Activated CD4-positive, alpha-beta memory T cell treated with anti-CD3 and anti-CD28 coated beads for 36 hours (primary cell): Measurements from ENCODE around the gene THAP3. TPM values are rescaled to one million over a fixed set of nuclear protein-coding genes. Genes with fewer than 3 reads are reported as not detected.
A peak's percentile ranks its signal among the peaks of the same experiment; 100 is the strongest.

Experiments used
- CTCF ChIA-PET: fragments of 350-600 bp; sonication (Branson Sonifier 250); formaldehyde crosslinking; loops from one replicate; lab custom pipeline; 2021; ENCODE audit warnings: antibody characterized with exemption, inconsistent platforms; lab: Charles Lee
- POLR2A ChIA-PET: fragments of 350-600 bp; sonication (Branson Sonifier 250); formaldehyde crosslinking; loops from one replicate; lab custom pipeline; 2021; ENCODE audit warnings: antibody characterized with exemption; lab: Charles Lee
- DNase-seq: peaks from one replicate; pipeline ENCODE4 v3.0.0-alpha.2; 2020
- H3K27ac Mint-ChIP-seq: one replicate; pipeline ENCODE4 v1.8.0; 2021; ENCODE audit warnings: mixed read lengths
- H3K27me3 Mint-ChIP-seq: one replicate; pipeline ENCODE4 v1.8.0; 2021; ENCODE audit warnings: mixed read lengths
- H3K36me3 Mint-ChIP-seq: one replicate; pipeline ENCODE4 v1.8.0; 2021; ENCODE audit warnings: mixed read lengths
- H3K4me1 Mint-ChIP-seq: one replicate; pipeline ENCODE4 v1.8.0; 2021; ENCODE audit warnings: low read depth, mixed read lengths
- H3K4me3 Mint-ChIP-seq: one replicate; pipeline ENCODE4 v1.8.0; 2021; ENCODE audit warnings: mild to moderate bottlenecking, mixed read lengths
- H3K9me3 Mint-ChIP-seq: one replicate; pipeline ENCODE4 v1.8.0; 2021; ENCODE audit warnings: mixed read lengths
- intact Hi-C: fragments of 100-400 bp; cut with micrococcal nuclease; formaldehyde crosslinking; loops from one replicate; pipeline ENCODE4 v1.15.1; 2023
- total RNA-seq, 2 experiments: library from RNA; stranded (reverse); gene quantifications; one replicate each; pipeline ENCODE4 v1.2.3, GENCODE V29; 2021

Gene THAP3
- total RNA-seq, 2 experiments from 2014 or later, result 22.8 TPM

- H3K4me1 Mint-ChIP-seq, result peaks cover 23% of the 10 kb centered on the region
- ChIA-PET CTCF (interaction anchor here (1.0 kb wide), 1 partner anchor 61 kb away, joined by 3 read pairs; the partner anchor contains the start of gene NOL9), POLR2A (interaction anchor here (0.7 to 1.4 kb wide), 2 partner anchors 13 to 15 kb away, joined by 3 read pairs; no protein-coding TSS in a partner anchor)
- no peaks in the 10 kb centered on the region for H3K9me3 Mint-ChIP-seq
- intact Hi-C loops, result no loop called here
- peak overlapping the region; percentile 67 for H3K27ac Mint-ChIP-seq
- DNase-seq, result no peak
- H3K27me3 Mint-ChIP-seq, result no peaks in the 10 kb centered on the region
- H3K36me3 Mint-ChIP-seq, result peaks cover 15% of the 10 kb centered on the region
- H3K4me3 Mint-ChIP-seq, result peak overlapping the region; percentile 72
Observed at GRCh38 chr1:6614929-6615785, 9.5 kb upstream of the THAP3 start.

- Mint-ChIP-seq H3K4me3 (no peak overlapping the region), H3K9me3 (no peaks in the 10 kb centered on the region), H3K36me3 (peaks cover 28% of the 10 kb centered on the region), H3K27me3 (no peaks in the 10 kb centered on the region), H3K4me1 (peaks cover 10% of the 10 kb centered on the region), H3K27ac (no peak overlapping the region)
- CTCF ChIA-PET, result interaction anchor here (0.6 kb wide), 1 partner anchor 180 kb away, joined by 3 read pairs; no protein-coding TSS in a partner anchor
- POLR2A ChIA-PET, result no interaction called here
- no peak for DNase-seq
- intact Hi-C loops, result no loop called here
Observed at GRCh38 chr1:6619045-6619444, 5.6 kb upstream of the THAP3 start.

GRCh38 chr1:6621429-6622391 is 3.0 kb upstream of the THAP3 start:
- H3K27ac Mint-ChIP-seq, result no peak overlapping the region
- CTCF ChIA-PET, result interaction anchor here (0.7 kb wide), 1 partner anchor 24 kb away, joined by 3 read pairs; no protein-coding TSS in a partner anchor
- H3K4me1 Mint-ChIP-seq, result peaks cover 15% of the 10 kb centered on the region
- intact Hi-C loops, result no loop called here
- H3K9me3 Mint-ChIP-seq, result no peaks in the 10 kb centered on the region
- no peaks in the 10 kb centered on the region for H3K27me3 Mint-ChIP-seq
- DNase-seq, result no peak
- H3K36me3 Mint-ChIP-seq, result peaks cover 30% of the 10 kb centered on the region
- POLR2A ChIA-PET, result interaction anchor here (0.9 kb wide), 2 partner anchors 16 to 19 kb away, joined by 3 read pairs; partner anchors contain the start of gene KLHL21
- H3K4me3 Mint-ChIP-seq, result no peak overlapping the region

GRCh38 chr1:6622396-6623152 is 2.1 kb upstream of the THAP3 start:
- H3K9me3 Mint-ChIP-seq, result no peaks in the 10 kb centered on the region
- DNase-seq, result no peak
- H3K27ac Mint-ChIP-seq, result no peak overlapping the region
- H3K4me3 Mint-ChIP-seq, result no peak overlapping the region
- no peaks in the 10 kb centered on the region for H3K27me3 Mint-ChIP-seq
- intact Hi-C loops, result no loop called here
- peaks cover 21% of the 10 kb centered on the region for H3K4me1 Mint-ChIP-seq
- POLR2A ChIA-PET, result interaction anchor here (0.5 to 0.9 kb wide), 2 partner anchors 17 to 19 kb away, joined by 3 read pairs; no protein-coding TSS in a partner anchor
- peaks cover 30% of the 10 kb centered on the region for H3K36me3 Mint-ChIP-seq
- CTCF ChIA-PET, result no interaction called here

GRCh38 chr1:6623269-6623965 is 1.3 kb upstream of the THAP3 start:
- POLR2A ChIA-PET, result interaction anchor here (0.5 to 1.6 kb wide), 2 partner anchors 20 to 21 kb away, joined by 3 to 7 read pairs; partner anchors contain the start of gene KLHL21
- no peak overlapping the region for H3K27ac Mint-ChIP-seq

GRCh38 chr1:6625584-6626149 is 999 bp downstream of the THAP3 start:
- Mint-ChIP-seq H3K4me1 (peaks cover 25% of the 10 kb centered on the region), H3K27me3 (no peaks in the 10 kb centered on the region), H3K9me3 (no peaks in the 10 kb centered on the region), H3K4me3 (peak overlapping the region; percentile 91), H3K27ac (peak overlapping the region; percentile 71), H3K36me3 (peaks cover 25% of the 10 kb centered on the region)
- intact Hi-C loops, result loop anchor here (1.0 to 5.0 kb wide), 3 partner anchors 12 to 133 kb away; partner anchors contain the start of genes PHF13 and PLEKHG5
- peak; percentile 43 for DNase-seq
- POLR2A ChIA-PET, result no interaction called here
- CTCF ChIA-PET, result interaction anchor here (1.0 to 1.1 kb wide), 2 partner anchors 21 to 71 kb away, joined by 3 to 4 read pairs; partner anchors contain the start of gene NOL9

More at GRCh38 chr1:6623269-6623965, 1.3 kb upstream of the THAP3 start:
- no peak for DNase-seq
- Mint-ChIP-seq H3K36me3 (peaks cover 29% of the 10 kb centered on the region), H3K4me1 (peaks cover 25% of the 10 kb centered on the region), H3K9me3 (no peaks in the 10 kb centered on the region), H3K27me3 (no peaks in the 10 kb centered on the region), H3K4me3 (no peak overlapping the region)
- intact Hi-C loops, result no loop called here
- CTCF ChIA-PET, result interaction anchor here (1.3 kb wide), 1 partner anchor 69 kb away, joined by 5 read pairs; the partner anchor contains the start of gene NOL9

GRCh38 chr1:6627031-6627430 is 2.4 kb downstream of the THAP3 start:
- Mint-ChIP-seq H3K27me3 (no peaks in the 10 kb centered on the region), H3K36me3 (peaks cover 20% of the 10 kb centered on the region)
- intact Hi-C loops, result loop anchor here (5.0 kb wide), 1 partner anchor 135 kb away; the partner anchor contains the start of gene PLEKHG5

GRCh38 chr1:6627841-6628545 is 3.3 kb downstream of the THAP3 start:
- peak overlapping the region; percentile 6 for H3K27ac Mint-ChIP-seq
- peaks cover 25% of the 10 kb centered on the region for H3K4me1 Mint-ChIP-seq
- ChIA-PET POLR2A (no interaction called here), CTCF (interaction anchor here (1.1 to 1.2 kb wide), 2 partner anchors 26 to 142 kb away, joined by 3 read pairs; partner anchors contain the start of gene KLHL21)
- H3K36me3 Mint-ChIP-seq, result peaks cover 16% of the 10 kb centered on the region
- no peak for DNase-seq
- no peak overlapping the region for H3K4me3 Mint-ChIP-seq
- H3K27me3 Mint-ChIP-seq, result no peaks in the 10 kb centered on the region
- intact Hi-C loops, result loop anchor here (5.0 kb wide), 1 partner anchor 136 kb away; the partner anchor contains the start of gene PLEKHG5
- H3K9me3 Mint-ChIP-seq, result no peaks in the 10 kb centered on the region

More at GRCh38 chr1:6627031-6627430, 2.4 kb downstream of the THAP3 start:
- no peak for DNase-seq
- POLR2A ChIA-PET, result no interaction called here
- Mint-ChIP-seq H3K4me1 (peaks cover 25% of the 10 kb centered on the region), H3K27ac (no peak overlapping the region), H3K4me3 (peak overlapping the region; percentile 62), H3K9me3 (no peaks in the 10 kb centered on the region)
- CTCF ChIA-PET, result interaction anchor here (1.0 kb wide), 1 partner anchor 104 kb away, joined by 3 read pairs; no protein-coding TSS in a partner anchor

GRCh38 chr1:6628971-6629479 is 4.4 kb downstream of the THAP3 start:
- no peaks in the 10 kb centered on the region for H3K27me3 Mint-ChIP-seq
- POLR2A ChIA-PET, result no interaction called here

More at GRCh38 chr1:6628971-6629479, 4.4 kb downstream of the THAP3 start:
- Mint-ChIP-seq H3K9me3 (no peaks in the 10 kb centered on the region), H3K27ac (no peak overlapping the region), H3K36me3 (peaks cover 19% of the 10 kb centered on the region), H3K4me1 (peaks cover 25% of the 10 kb centered on the region), H3K4me3 (no peak overlapping the region)
- intact Hi-C loops, result loop anchor here (5.0 kb wide), 1 partner anchor 137 kb away; the partner anchor contains the start of gene PLEKHG5
- CTCF ChIA-PET, result interaction anchor here (1.1 to 1.2 kb wide), 2 partner anchors 27 to 143 kb away, joined by 3 read pairs; partner anchors contain the start of gene KLHL21
- no peak for DNase-seq
